ENCODE measurements around the gene HDLBP.

DNA sequence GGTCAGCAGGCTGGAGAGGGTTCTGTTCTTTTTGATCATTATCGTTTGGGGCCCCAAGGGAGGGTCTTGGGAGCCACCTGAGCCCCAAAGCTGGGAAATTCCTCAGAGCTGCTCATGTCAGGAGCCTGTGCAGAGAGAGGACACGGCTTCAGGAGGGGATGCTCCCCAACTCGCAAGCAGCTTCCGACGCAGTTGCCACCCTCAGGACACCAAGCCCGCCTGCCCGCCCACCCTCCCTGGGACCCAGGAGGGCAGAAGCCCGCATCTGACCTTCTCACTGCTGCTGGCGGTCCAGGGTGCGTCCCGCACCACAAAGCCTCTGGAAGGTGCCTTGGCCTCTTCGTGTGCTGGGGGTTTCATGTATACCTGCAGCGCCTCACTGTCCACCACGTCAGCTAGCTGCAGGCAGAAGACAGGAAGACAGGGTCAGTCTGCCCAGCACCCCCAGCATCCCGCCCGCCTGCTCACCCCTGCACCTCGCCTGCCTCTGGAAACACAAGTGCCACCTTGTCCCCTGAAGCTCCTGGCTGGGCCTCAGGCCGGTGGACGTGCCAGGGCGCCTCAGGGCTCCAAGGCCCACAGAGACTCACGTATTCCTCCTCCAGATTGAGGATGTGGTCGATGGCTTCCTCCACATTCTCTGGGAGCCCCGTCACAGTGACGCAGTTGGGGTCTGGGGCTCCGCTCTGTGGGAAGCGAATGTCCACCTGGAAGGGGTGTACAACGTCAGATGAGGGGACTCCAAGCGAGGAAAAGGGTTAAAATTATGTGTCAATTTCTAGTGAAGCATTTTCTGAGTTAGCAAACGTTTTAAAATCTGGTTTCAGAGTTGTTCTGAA, 85.7 kb downstream of the HDLBP start:
- TF ChIP-seq, protein P1, sequence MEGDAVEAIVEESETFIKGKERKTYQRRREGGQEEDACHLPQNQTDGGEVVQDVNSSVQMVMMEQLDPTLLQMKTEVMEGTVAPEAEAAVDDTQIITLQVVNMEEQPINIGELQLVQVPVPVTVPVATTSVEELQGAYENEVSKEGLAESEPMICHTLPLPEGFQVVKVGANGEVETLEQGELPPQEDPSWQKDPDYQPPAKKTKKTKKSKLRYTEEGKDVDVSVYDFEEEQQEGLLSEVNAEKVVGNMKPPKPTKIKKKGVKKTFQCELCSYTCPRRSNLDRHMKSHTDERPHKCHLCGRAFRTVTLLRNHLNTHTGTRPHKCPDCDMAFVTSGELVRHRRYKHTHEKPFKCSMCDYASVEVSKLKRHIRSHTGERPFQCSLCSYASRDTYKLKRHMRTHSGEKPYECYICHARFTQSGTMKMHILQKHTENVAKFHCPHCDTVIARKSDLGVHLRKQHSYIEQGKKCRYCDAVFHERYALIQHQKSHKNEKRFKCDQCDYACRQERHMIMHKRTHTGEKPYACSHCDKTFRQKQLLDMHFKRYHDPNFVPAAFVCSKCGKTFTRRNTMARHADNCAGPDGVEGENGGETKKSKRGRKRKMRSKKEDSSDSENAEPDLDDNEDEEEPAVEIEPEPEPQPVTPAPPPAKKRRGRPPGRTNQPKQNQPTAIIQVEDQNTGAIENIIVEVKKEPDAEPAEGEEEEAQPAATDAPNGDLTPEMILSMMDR (IDR thresholded peaks at IDR 0.05; ENCODE audit: insufficient read depth, low read depth, low read length) = no peak
- TF ChIP-seq EZH2 (IDR thresholded peaks at IDR 0.05; ENCODE audit: insufficient read depth, low read length) = no peak

Data from astrocyte (in vitro differentiated cells and primary cell).